Measurements from ENCODE around the gene PRKN.

The PRKN gene

GRCh38 chr6:162256361-162256760, 471.2 kb downstream of the PRKN start:
- no peaks in the 10 kb centered on the region for H3K27me3 ChIP-seq (ENCODE audit: control insufficient read depth in 1 of 2, insufficient read depth in 2 of 2, low read length in 2 of 2)
- H3K4me3 ChIP-seq (ENCODE audit: low read length in 2 of 2): no peak overlapping the region
- H3K9ac ChIP-seq (ENCODE audit: low read length in 2 of 2): no peak overlapping the region
- H3K9me3 ChIP-seq (ENCODE audit: control insufficient read depth in 2 of 2, low read length in 2 of 2): no peaks in the 10 kb centered on the region
- H3K27ac ChIP-seq (ENCODE audit: low read length): no peak overlapping the region
- H3K36me3 ChIP-seq (ENCODE audit: control insufficient read depth in 2 of 2, insufficient read depth in 2 of 2, low read length in 2 of 2): no peaks in the 10 kb centered on the region
- no peaks in the 10 kb centered on the region for H3K4me1 ChIP-seq (ENCODE audit: control insufficient read depth, insufficient read depth, low read length)

DNA sequence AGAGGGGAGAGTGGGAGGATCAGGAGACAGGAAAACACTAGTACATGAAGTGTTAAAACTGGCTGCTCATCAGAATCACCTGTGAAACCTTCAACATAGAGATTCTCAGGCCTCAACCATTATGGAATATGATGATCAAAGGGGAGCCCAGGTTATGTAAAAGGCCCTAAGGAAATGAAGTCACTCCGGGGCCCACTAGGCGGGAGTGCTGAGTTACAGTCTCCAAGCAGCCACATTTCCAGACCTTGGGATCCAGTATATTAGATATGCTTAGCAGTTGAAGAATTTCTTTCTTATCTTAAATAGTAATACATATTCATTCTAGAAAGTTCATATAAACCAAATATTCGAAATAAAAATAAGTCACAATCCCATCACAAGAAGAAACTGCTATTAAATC, 476.3 kb downstream of the PRKN start:
- Histone ChIP-seq H3K9ac (ENCODE audit: low read length in 2 of 2) (no peak overlapping the region), H3K36me3 (ENCODE audit: control insufficient read depth in 2 of 2, insufficient read depth in 2 of 2, low read length in 2 of 2) (no peaks in the 10 kb centered on the region), H3K27ac (ENCODE audit: low read length) (no peak overlapping the region), H3K27me3 (ENCODE audit: control insufficient read depth in 1 of 2, insufficient read depth in 2 of 2, low read length in 2 of 2) (no peaks in the 10 kb centered on the region), H3K4me1 (ENCODE audit: control insufficient read depth, insufficient read depth, low read length) (no peaks in the 10 kb centered on the region), H3K9me3 (ENCODE audit: control insufficient read depth in 2 of 2, low read length in 2 of 2) (no peaks in the 10 kb centered on the region), H3K4me3 (ENCODE audit: low read length in 2 of 2) (no peak overlapping the region)

DNA sequence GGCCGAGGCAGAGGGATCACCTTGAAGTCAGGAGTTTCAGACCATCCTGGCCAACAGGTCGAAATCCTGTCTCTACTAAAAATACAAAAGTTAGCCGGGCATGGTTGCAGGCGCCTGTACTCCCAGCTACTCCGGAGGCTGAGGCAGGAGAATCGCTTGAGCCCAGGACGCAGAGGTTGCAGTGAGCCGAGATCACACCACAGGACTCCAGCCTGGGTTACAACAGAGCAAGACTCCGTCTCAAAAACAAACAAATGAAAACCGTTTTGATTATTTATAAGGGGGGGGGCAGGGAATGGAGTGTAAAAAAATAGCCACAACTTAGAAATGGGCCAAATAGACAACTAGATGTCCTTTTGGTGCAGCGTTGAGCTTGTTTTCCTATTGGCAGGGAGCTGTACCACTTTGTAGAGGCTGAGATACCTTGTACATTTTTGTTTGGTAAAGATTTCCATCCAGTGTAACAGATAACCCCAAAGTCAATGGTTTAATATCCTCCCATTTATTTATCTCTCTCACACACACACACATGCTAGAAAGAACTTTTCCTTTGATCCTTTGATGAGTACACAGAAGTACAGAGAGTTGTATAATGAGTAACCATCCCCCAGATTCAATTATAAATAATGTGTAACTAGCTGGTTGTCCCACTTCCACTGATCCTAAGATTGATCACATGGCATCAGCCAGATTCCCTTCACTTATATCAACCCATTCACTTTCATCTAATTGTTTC, 477.5 kb downstream of the PRKN start:
- Histone ChIP-seq H3K4me1 (ENCODE audit: control insufficient read depth, insufficient read depth, low read length) (no peaks in the 10 kb centered on the region), H3K36me3 (ENCODE audit: control insufficient read depth in 2 of 2, insufficient read depth in 2 of 2, low read length in 2 of 2) (no peaks in the 10 kb centered on the region), H3K9me3 (ENCODE audit: control insufficient read depth in 2 of 2, low read length in 2 of 2) (no peaks in the 10 kb centered on the region), H3K27ac (ENCODE audit: low read length) (no peak overlapping the region), H3K27me3 (ENCODE audit: control insufficient read depth in 1 of 2, insufficient read depth in 2 of 2, low read length in 2 of 2) (no peaks in the 10 kb centered on the region), H3K9ac (ENCODE audit: low read length in 2 of 2) (no peak overlapping the region), H3K4me3 (ENCODE audit: low read length in 2 of 2) (no peak overlapping the region)

DNA sequence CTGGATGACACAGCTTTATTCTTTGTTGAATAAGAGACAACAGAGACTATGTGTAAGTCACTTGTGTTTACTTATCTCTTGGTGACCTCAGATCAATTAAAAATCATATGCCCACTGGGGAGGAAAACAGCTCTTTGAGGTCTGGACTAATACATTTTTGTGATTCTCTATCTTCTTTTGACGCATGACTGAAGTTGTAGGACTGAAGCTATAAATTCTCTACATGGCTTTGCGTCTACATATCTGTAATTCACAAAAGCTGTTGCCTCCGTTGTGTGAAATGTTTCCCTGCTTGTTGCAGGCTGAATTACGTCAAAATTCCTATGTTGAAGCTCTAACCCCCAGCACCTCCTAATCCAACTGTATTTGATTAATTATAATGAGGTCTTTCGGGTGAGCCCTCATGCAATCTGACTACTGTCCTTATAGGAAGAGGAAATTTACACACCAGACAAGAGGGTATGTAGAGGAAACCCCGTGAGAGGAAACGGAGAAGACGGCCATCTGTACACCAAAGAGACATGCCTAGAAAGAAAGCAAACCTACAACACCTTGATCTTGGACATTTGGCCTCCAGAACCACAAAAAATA, 481.6 kb downstream of the PRKN start:
- Histone ChIP-seq H3K9ac (ENCODE audit: low read length in 2 of 2) (no peak overlapping the region), H3K27me3 (ENCODE audit: control insufficient read depth in 1 of 2, insufficient read depth in 2 of 2, low read length in 2 of 2) (no peaks in the 10 kb centered on the region), H3K27ac (ENCODE audit: low read length) (no peak overlapping the region), H3K4me1 (ENCODE audit: control insufficient read depth, insufficient read depth, low read length) (no peaks in the 10 kb centered on the region), H3K4me3 (ENCODE audit: low read length in 2 of 2) (no peak overlapping the region), H3K36me3 (ENCODE audit: control insufficient read depth in 2 of 2, insufficient read depth in 2 of 2, low read length in 2 of 2) (no peaks in the 10 kb centered on the region), H3K9me3 (ENCODE audit: control insufficient read depth in 2 of 2, low read length in 2 of 2) (no peaks in the 10 kb centered on the region)

- Histone ChIP-seq H3K4me1 (ENCODE audit: control insufficient read depth, insufficient read depth, low read length) (no peaks in the 10 kb centered on the region), H3K36me3 (ENCODE audit: control insufficient read depth in 2 of 2, insufficient read depth in 2 of 2, low read length in 2 of 2) (no peaks in the 10 kb centered on the region), H3K4me3 (ENCODE audit: low read length in 2 of 2) (no peak overlapping the region), H3K27ac (ENCODE audit: low read length) (no peak overlapping the region), H3K9me3 (ENCODE audit: control insufficient read depth in 2 of 2, low read length in 2 of 2) (no peaks in the 10 kb centered on the region), H3K9ac (ENCODE audit: low read length in 2 of 2) (no peak overlapping the region), H3K27me3 (ENCODE audit: control insufficient read depth in 1 of 2, insufficient read depth in 2 of 2, low read length in 2 of 2) (no peaks in the 10 kb centered on the region)
These were observed 483.5 kb downstream of the PRKN start for GRCh38 chr6:162244031-162244430.

DNA sequence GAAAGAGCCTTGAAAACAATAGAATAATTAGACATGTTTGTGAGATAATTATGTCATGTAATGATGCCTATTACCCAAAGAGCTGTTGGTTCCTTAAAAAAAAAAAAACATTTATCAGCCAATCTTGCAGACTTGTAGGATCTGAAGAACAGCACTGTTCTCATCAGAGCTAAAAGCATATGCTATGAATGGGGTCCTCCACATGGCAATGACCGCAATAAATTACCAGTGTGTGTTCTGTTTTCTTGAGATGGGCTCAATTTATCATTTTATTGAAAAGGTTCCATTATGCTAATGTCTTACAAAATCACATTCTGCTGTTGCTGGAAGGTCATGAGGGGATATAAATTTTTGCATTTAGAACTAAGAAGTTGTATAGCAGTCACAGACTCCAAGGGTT, 484.7 kb downstream of the PRKN start:
- H3K9me3 ChIP-seq (ENCODE audit: control insufficient read depth in 2 of 2, low read length in 2 of 2): no peaks in the 10 kb centered on the region

GRCh38 chr6:162239330-162239729, 488.2 kb downstream of the PRKN start:
- Histone ChIP-seq H3K9me3 (ENCODE audit: control insufficient read depth in 2 of 2, low read length in 2 of 2) (no peaks in the 10 kb centered on the region), H3K9ac (ENCODE audit: low read length in 2 of 2) (no peak overlapping the region), H3K27me3 (ENCODE audit: control insufficient read depth in 1 of 2, insufficient read depth in 2 of 2, low read length in 2 of 2) (no peaks in the 10 kb centered on the region), H3K36me3 (ENCODE audit: control insufficient read depth in 2 of 2, insufficient read depth in 2 of 2, low read length in 2 of 2) (no peaks in the 10 kb centered on the region), H3K4me1 (ENCODE audit: control insufficient read depth, insufficient read depth, low read length) (no peaks in the 10 kb centered on the region), H3K27ac (ENCODE audit: low read length) (no peak overlapping the region), H3K4me3 (ENCODE audit: low read length in 2 of 2) (no peak overlapping the region)

More for the DNA sequence above, 484.7 kb downstream of the PRKN start:
- no peak overlapping the region for H3K9ac ChIP-seq (ENCODE audit: low read length in 2 of 2)
- H3K4me3 ChIP-seq (ENCODE audit: low read length in 2 of 2): no peak overlapping the region
- no peaks in the 10 kb centered on the region for H3K4me1 ChIP-seq (ENCODE audit: control insufficient read depth, insufficient read depth, low read length)
- H3K27ac ChIP-seq (ENCODE audit: low read length): no peak overlapping the region
- no peaks in the 10 kb centered on the region for H3K36me3 ChIP-seq (ENCODE audit: control insufficient read depth in 2 of 2, insufficient read depth in 2 of 2, low read length in 2 of 2)
- no peaks in the 10 kb centered on the region for H3K27me3 ChIP-seq (ENCODE audit: control insufficient read depth in 1 of 2, insufficient read depth in 2 of 2, low read length in 2 of 2)

DNA sequence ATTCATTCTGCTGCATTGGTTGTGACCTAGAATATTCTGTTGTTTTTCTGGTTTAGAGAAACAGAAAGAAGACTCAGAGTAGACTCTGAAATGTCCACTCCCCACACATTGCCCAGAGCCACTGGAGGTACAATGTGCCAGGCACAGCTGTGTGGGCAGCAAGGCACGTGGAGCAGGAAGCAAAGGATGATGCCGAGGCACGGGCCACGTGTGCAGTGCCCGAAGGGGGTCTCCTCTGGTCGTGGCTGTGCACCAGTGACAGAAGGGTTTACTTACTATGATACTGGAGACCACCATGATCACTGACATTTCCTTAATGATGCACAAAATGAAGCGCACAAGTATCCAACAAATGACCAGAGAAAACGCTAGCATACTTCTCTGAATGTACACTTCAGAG, 488.9 kb downstream of the PRKN start:
- Histone ChIP-seq H3K4me1 (ENCODE audit: control insufficient read depth, insufficient read depth, low read length) (no peaks in the 10 kb centered on the region), H3K27me3 (ENCODE audit: control insufficient read depth in 1 of 2, insufficient read depth in 2 of 2, low read length in 2 of 2) (no peaks in the 10 kb centered on the region), H3K4me3 (ENCODE audit: low read length in 2 of 2) (no peak overlapping the region), H3K36me3 (ENCODE audit: control insufficient read depth in 2 of 2, insufficient read depth in 2 of 2, low read length in 2 of 2) (no peaks in the 10 kb centered on the region), H3K9ac (ENCODE audit: low read length in 2 of 2) (no peak overlapping the region), H3K9me3 (ENCODE audit: control insufficient read depth in 2 of 2, low read length in 2 of 2) (no peaks in the 10 kb centered on the region), H3K27ac (ENCODE audit: low read length) (no peak overlapping the region)

DNA sequence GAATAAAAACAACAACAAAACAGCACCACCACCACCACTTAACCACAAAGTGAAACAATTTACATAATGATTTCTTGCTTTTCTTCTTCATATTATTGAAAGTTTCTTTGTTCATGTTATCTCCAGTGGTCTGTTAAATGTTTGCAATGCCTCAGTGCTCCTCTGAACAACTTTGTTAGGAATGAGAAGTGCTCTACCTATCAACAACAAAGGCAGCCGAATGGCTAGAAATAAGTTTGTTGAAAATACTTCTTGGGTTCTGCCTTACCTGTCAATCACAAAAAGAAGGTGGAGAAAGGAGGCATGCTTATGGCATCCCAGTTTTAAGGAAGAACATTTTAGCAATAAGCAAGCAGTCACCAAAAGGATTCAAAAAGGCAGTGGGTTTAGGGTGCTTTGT, 490.2 kb downstream of the PRKN start:
- Histone ChIP-seq H3K9me3 (ENCODE audit: control insufficient read depth in 2 of 2, low read length in 2 of 2) (no peaks in the 10 kb centered on the region), H3K27me3 (ENCODE audit: control insufficient read depth in 1 of 2, insufficient read depth in 2 of 2, low read length in 2 of 2) (no peaks in the 10 kb centered on the region), H3K36me3 (ENCODE audit: control insufficient read depth in 2 of 2, insufficient read depth in 2 of 2, low read length in 2 of 2) (no peaks in the 10 kb centered on the region), H3K4me3 (ENCODE audit: low read length in 2 of 2) (no peak overlapping the region), H3K4me1 (ENCODE audit: control insufficient read depth, insufficient read depth, low read length) (no peaks in the 10 kb centered on the region), H3K9ac (ENCODE audit: low read length in 2 of 2) (no peak overlapping the region), H3K27ac (ENCODE audit: low read length) (no peak overlapping the region)

GRCh38 chr6:162234631-162235030, 492.9 kb downstream of the PRKN start:
- Histone ChIP-seq H3K4me3 (ENCODE audit: low read length in 2 of 2) (no peak overlapping the region), H3K27ac (ENCODE audit: low read length) (no peak overlapping the region), H3K36me3 (ENCODE audit: control insufficient read depth in 2 of 2, insufficient read depth in 2 of 2, low read length in 2 of 2) (no peaks in the 10 kb centered on the region), H3K9me3 (ENCODE audit: control insufficient read depth in 2 of 2, low read length in 2 of 2) (no peaks in the 10 kb centered on the region), H3K9ac (ENCODE audit: low read length in 2 of 2) (no peak overlapping the region), H3K27me3 (ENCODE audit: control insufficient read depth in 1 of 2, insufficient read depth in 2 of 2, low read length in 2 of 2) (no peaks in the 10 kb centered on the region), H3K4me1 (ENCODE audit: control insufficient read depth, insufficient read depth, low read length) (no peaks in the 10 kb centered on the region)

DNA sequence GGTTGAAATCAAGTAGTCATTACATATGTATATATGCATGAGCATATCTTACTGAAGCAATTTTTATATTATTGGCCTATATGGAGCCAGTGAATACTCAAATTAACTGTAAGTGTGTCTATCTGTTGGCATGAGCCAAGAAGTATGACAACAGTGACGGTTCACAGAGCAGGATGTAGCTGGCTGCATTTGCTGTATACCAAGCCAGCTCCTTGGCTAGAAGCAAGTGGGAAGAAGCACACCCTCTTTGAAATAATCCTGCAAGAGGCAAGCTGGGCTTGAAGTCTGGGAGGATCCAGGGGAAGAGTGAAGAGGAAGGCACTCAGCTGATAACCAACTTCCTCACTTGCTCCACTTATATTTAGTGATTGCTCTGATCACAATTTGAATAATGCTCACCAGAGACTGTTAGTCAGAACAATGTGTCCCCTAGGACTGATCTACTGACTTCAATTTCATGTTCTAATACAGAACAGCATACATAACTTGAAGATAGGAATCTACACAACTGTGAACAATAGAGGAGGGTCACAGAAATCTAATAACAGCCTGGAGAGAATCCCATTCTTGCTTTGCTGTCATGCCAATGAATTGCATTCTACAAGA, 497.3 kb downstream of the PRKN start:
- Histone ChIP-seq H3K4me1 (ENCODE audit: control insufficient read depth, insufficient read depth, low read length) (no peaks in the 10 kb centered on the region), H3K4me3 (ENCODE audit: low read length in 2 of 2) (no peak overlapping the region), H3K27me3 (ENCODE audit: control insufficient read depth in 1 of 2, insufficient read depth in 2 of 2, low read length in 2 of 2) (no peaks in the 10 kb centered on the region), H3K36me3 (ENCODE audit: control insufficient read depth in 2 of 2, insufficient read depth in 2 of 2, low read length in 2 of 2) (no peaks in the 10 kb centered on the region), H3K9ac (ENCODE audit: low read length in 2 of 2) (no peak overlapping the region), H3K9me3 (ENCODE audit: control insufficient read depth in 2 of 2, low read length in 2 of 2) (no peaks in the 10 kb centered on the region), H3K27ac (ENCODE audit: low read length) (no peak overlapping the region)
